GM18861 (cell line): ENCODE data around the gene CNTN3.

Source experiments
- ATAC-seq: cut with Tn5 transposase; IDR thresholded peaks from one replicate; pipeline ENCODE4 v1.9.1; 2021; ENCODE audit not compliant: unreplicated experiment

CNTN3 gene

DNA sequence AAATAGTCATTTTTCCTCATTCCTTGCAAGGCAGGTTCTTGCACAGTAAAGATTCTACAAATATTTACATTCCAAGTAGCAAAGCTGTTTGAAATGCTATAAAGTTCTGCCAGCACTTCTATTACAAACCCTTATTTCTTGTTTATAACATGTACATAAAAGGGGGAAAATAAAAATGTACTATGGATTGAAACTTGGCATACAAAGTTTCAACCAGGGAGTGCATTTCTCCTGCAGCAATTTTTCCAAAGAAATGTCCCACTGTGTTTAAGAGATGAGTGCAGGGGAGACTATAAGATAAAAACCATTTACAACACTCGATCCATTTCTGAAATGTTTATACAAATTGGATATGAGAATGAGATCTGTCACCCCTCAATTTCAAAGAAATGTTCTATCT lies 3.3 kb downstream of the CNTN3 start:
- no peak for ATAC-seq

DNA sequence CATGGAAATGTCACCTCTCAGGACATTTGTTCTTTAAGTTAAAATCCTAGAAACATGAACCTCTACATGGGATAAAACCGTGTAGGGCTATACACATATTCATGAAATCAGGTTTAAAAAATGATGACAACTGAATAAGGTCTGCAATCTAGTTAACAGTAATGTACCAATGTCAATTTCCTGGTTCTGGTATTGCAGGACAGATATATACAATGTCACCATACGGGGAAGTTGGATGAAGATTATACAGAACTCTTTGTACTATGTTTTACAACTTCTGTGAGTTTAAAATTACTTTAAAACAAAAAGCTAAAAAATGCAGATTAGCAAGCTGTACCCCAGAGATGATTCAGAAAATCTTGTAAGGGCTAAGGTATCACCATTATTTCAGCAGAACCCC lies 6.7 kb downstream of the CNTN3 start:
- ATAC-seq, result no peak

DNA sequence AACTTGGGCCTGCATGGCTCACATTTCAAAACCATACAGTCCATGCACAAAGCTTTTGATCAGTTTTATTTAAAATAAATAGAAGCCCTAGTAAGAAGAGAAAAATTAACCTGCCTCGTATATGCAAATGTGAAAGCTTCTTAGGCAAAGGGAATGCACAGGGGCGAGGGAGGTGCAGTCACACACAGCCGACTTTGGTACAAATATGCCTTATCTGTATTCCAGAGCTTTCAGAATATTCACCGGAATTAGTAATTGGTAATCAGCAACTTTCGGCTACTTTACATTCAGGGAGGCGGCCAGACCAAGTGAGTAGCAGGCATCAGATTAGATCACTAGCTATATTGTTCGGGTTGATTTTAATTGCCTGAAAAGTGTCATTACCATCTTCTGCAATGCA lies 7.5 kb downstream of the CNTN3 start:
- ATAC-seq, result no peak

DNA sequence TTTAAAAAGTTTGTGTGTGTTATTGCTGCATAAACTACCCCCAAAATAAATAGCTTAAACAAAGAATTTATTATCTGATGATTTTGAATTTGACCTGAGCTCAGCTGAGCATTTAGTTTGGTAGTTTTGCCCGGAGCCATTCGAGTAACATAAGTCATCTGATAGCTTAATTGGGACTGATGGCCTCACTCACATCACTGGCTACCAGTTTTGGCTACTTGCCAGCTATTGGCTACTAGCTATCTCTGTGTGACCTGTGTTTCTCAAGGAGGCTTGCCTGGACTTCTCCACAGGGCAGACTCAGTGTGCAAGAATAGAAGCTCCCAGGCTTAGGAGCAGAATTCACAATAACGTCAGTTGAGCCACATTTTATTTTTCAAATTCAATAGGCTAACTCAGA lies 9.0 kb downstream of the CNTN3 start:
- ATAC-seq, result no peak

DNA sequence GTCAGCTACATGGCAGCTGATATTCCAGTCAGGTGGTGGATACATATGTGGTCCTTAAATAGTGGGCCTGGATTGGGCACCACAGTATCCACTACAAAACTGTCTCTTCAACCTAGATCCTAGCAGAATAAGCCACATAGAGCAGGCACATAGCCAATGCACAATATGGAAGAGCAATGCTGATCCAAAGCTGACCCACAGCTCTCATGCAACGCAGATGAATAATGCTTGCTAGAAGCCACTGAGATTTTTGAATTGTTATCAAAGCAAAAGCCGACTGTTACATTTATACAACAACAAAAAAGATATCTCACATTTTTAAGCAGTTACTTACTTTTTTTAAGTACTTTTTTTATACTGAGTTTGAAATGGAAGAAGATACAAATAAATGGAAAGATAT lies 11.2 kb downstream of the CNTN3 start:
- ATAC-seq, result no peak

DNA sequence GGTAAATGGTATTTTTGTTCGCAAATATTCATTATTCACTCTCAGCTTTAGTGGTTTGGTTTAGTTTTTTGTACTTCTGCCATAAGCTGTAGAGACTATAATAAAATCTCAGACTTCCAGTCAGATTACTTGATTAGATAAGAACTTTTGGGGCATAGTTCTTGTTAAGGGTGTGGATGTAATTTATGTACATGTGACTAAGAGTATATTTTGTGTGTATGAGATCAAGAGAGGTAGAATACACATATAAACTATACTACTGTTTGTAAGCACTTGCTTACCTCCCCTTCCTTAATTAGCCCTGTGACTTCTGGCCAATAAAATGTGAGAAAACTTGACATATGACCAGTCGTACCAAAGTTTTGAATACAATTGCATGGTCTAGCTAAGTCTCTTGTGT lies 12.0 kb downstream of the CNTN3 start:
- ATAC-seq, result no peak

DNA sequence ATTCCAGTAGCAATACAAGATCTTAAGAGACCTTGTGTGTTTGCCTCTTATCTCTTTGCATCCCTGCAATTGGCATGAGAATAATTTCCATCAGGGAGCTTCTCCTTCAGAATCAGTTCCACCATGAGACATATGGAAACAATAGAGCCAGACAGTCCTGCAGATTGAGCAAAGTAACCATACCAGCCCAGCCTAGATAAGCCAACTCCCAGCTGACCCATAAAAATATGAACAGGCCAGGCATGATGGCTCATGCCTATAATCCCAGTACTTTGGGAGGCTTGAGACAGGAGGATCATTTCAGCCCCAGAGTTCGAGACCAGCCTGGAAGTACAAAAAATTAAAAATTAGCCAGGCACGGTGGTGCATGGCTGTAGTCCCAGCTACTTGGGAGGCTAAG lies 12.7 kb downstream of the CNTN3 start:
- no peak for ATAC-seq

DNA sequence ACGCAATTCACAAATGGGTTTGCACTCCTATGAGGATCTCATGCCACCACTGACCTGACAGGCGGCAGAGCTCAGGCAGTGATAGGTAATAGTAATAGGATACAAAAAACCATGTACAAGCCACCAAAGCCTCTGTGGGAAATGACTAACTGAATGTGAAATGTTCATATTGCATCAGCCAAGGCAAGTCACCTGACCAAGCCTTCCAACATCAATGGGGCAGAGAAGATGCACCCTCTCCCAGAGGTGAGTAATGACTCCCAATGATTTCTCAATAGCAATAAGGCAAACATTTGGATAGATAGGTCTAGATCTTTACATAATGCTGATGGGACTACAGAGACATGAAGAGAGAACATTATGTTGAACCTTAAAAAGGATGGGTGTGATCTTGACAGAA lies 14.9 kb downstream of the CNTN3 start:
- ATAC-seq, result no peak

DNA sequence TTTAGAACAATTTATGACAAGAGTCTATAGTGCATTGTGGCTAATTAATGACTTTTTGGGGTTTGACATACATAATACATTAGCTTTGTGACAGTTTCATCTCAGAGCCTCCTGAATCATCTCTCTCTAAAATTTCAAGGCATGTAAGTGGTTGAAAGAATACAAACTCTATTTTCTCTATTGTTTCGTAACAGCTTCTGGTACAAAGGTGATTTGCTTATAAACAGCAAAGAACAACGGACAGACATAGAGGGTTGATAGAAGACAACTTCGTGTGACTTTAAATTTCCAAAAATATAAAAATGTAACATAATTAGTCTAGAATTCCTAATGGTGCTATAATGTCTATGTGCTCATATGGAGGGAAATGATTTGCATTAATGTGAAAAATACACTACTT lies 21.3 kb downstream of the CNTN3 start:
- no peak for ATAC-seq

DNA sequence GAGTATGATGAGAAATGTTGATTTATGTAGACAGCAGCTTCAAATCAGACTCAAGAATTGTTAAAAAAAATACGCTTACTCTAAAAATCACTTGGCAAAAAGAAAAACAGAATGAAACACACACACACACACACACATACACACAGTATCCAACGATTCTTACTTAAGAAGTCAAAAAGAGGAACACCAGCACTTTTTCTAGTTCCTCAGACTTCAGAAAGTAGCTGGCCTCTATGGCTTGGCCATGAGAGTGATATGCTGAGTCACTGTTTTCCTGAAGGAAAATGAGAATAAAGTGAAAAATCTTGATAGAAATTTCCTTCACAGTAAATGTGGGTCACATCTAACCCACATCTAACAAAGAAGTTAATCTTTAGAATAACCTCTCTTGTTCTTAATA lies 22.1 kb downstream of the CNTN3 start:
- ATAC-seq, result no peak

DNA sequence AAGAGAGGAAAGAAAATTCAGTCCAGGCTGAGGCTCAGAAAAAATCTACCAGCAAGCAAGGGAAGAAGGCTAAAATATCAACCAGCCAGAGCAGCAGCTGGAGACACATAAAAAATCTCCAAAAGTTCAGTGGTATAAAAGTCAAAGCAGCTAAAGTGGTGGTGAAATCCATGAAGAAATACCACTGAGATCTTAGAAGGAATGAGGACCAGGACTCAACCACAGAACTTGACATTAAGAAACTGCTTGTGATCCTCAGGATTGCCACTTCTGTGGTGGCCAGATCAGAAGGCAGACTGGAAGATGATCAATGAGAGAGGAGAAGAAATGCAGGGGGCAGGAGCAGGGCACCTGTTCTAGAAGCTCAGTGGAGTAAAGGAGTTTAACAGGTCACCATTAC lies 22.5 kb downstream of the CNTN3 start:
- ATAC-seq, result no peak

DNA sequence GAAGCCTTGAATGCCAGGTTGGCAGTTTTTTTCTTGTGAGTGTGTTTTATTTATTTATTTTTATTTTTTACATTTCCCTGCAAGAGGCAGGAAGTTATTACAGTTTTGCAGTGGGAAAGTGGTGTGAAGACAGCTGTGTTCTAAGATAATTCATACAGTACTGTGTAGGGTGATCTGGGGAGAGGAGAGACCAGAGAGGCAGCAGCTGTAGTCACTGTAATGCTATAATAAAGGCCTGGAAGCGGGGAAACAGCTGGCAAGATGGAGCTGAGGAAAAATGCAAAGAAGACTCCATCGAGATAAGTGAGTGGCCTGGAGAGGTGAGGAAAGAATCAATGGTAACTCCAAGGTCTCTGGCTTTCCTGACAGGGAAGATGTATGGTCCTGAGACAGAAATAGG lies 23.1 kb downstream of the CNTN3 start:
- ATAC-seq, result no peak

DNA sequence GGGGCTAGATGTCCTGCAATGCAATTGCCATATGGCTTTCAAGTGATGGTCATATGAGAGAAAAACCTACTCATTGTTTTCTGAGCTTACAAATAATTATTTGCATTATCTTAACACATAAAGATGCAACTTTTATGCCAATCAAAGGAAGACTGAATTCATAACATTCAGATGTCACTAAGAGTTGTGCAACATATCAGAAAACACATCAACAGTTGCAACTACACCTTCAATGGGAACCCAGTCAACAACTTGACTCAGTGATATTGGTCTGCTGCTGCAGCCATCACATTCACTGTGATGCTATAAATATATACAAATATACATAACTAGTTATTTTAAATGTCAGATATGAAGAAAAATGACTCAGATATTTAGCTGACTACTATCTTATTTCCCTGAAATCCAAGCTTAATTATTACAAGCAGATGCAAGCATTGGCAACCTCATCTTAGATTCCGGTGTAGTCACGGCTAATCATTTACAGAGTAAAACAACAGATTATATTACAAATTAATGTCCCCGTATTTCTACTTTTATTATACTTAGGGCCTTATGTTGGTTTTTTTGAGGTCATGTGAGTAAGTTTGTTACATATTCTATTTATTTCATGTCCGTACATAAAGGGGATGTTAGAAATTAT lies 23.7 kb downstream of the CNTN3 start:
- ATAC-seq, result no peak

DNA sequence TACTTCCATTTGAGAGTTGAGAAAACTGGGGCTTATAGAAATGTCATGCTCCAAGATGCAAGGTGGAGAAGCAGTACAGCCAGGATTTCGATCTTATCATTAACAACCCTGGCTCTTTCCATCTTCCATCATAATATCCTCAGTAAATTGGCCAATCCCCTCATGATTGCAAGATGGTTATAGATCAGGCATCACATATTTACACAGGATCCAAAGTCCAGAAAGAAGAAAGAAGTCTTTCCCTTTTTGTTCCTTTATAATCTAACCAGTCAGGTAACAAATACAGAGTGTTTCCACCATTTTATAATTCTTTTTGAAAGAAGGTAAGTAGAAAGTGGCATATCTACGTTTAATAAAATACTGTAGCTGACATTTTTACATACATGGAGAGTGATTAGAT lies 29.7 kb downstream of the CNTN3 start:
- ATAC-seq, result no peak

DNA sequence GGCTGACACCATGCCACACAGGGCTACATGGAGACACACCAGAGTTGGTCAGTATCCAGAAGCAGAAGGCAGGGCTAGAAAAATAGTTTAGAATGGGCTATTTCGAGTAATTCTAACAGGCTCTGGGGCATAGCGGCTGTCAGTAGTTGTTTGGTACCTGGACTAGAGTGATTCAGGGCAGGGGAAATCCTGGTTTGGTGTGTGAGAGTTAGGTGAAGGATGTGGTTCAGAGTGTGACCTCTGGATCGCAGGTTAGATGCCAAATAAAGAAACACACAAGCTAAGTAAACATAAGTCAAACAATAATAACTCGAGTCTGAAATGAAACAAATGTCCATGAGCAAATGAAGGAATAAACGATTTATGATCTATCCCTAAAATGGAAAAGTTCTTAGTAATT lies 31.5 kb downstream of the CNTN3 start:
- ATAC-seq, result no peak

DNA sequence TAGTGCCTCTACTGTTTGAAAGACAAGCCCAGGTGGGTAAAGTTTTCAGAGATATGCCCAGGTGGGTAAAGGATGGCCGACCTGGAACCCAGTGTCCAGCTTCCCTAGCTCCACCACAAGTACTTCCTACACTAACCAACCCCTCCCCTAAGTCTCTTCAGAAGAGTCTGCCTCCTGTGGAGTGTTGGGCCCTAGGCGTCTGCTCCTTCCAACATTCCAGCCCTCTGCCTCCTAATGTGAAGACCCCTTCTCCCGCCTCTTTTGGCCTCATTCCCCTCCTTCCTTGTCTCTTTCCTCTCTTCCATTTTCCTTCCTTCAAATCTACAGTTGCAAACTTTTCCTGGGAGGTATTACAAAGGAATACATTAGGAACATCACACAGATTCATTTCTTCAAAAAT lies 38.6 kb downstream of the CNTN3 start:
- ATAC-seq, result no peak

DNA sequence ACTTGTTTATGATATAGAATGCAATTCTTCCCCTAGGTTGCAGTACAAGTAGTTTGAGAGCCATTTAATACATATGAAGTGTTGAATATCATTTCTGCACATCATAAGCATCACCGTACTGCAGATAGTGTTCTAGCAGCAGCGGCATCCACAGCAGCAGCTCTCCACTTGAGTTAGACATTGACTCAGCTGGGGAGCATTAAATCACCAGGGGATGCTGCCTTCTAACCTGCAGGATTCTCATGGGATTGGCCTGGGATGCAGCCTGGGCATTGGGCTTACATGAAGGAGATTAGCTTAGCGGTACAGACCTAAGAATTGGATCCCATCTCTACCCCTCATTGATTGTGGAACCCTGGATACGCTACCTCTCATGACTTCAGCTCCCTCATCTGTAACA lies 43.3 kb downstream of the CNTN3 start:
- ATAC-seq, result no peak
